Measurements from ENCODE around the gene UNKL. TPM values are rescaled to one million over a fixed set of nuclear protein-coding genes. Genes with fewer than 3 reads are reported as not detected.

Gene UNKL
- polyA plus RNA-seq, 5 donors: 16.5 to 25.1 (median 19.0) TPM

DNA sequence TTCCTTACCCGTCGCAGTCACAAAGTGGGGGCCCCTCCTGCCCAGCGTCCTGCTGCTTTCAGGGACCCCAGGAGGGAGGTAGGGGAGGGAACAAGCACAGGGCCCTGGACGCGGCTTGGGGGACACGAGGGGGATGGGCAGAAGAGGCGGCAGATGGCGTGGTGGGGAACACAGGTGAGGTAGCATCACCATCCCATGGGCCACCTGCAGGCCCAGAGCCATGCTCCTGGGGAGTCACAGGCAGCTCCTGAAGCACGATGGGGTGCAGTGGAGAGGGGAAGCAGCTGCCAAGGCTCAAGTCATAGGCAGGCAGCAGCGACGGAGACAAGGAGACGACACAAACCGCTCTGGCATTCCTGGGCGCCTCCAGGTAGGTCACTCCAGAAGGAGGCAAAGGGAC, 10.8 kb downstream of the UNKL start:
- no peak for DNase-seq

DNA sequence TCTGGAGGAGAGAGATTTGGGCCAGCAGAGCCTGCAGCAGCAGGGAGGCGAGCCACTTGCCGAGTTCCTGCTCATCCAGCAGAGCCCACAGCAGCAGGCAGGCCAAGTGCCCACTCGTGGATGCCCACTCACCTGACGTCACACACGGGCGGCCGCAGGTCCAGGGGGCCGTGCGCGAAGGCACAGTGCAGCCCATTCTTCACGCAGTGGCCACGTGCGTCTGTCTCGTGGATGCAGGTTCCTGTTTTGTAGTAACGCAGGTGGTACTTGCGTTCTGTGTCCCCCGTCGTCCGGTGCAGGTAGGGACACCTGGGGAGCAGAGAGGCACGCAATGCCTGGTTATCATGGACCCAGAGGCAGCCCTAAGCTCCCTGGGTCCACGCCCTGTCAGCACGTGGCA, 11.5 kb downstream of the UNKL start:
- DNase-seq: no peak

DNA sequence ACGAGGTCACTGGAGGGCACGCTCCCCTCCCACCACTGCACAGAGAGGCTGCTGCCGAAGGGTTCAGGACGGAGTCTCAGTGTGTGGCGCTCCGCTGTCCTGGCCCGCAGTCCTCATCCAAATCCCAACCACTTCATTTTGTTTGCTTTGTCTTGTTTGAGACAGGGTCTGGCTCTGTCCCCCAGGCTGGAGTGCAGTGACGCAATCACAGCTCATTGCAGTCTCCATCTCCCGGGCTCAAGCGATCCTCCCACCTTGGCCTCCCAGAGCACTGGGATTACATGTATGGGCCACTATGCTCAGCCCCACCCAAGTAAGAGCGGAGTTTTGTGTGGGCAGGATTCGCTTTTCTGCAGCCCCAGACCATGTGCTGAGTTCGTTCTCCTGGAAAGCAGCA, 12.7 kb downstream of the UNKL start:
- no peak for DNase-seq

DNA sequence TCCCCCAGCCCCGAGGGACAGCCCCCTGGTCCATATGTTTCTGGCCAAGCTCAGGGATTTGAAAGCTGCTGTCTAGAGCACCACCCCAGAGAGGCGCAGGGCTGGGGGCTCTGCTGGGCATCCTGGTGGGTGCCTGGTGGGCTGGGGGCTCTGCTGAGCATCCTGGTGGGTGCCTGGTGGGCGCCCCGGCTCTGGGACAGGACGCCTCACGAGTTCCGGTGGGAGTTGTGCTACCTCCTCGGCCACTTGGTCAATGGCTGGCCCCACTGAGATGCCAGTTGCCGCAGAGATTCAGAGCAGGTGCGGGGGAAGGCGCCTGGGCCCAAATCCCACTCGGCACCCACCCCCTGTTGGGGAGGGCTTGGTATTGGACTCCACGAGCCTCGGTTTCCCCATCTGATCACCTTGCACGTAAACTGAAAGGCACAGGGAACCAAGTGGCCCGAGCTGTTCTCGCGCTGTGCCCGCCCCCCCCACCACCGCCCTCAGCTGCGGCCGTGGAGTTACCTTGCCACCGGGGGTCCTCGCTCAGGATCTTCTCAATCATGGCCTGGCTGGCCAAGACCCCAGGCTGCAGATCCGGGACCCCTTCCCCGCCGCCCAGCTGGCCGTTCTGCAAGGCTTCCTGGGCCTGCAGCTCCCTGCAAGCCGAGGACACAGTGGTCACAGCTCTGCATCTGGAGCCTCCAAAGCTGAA, 13.3 kb downstream of the UNKL start:
- DNase-seq: no peak

DNA sequence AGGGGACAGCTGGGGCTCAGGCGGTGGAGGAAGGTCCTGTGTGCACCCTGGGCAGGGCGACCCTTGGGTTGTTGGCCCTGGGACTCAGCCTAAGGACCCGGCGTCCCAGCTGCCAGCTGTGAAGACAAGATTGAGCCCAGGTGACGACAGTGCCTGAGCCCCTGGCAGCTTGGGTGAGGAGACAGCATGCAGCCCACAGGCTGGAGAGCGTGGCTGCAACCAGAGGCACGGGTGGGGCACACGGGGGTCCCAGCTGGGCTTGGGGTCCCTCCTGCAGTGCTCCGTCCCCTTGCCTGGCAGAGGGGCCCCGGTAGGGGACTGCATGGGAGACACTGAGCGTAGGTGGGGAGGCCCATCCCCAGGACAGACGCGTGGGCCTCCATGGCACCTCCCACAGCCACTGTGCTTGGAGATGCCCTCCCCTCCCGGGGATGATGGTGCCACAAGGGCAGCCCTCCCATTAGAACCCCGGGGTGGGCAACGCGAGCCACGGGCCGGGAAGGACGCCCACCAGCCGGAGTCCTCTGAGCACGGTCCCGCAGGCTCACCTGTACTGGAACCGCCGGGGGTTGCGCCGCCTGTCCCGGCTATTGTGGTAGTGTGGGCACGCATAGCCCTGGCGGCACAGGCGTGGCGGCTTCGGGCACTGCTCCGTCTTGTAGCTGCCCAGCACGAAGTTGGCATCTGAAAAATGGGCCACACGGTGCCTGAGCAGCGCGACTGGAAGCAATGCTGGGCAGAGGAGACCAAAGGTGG, 15.5 kb downstream of the UNKL start:
- no peak for DNase-seq

DNA sequence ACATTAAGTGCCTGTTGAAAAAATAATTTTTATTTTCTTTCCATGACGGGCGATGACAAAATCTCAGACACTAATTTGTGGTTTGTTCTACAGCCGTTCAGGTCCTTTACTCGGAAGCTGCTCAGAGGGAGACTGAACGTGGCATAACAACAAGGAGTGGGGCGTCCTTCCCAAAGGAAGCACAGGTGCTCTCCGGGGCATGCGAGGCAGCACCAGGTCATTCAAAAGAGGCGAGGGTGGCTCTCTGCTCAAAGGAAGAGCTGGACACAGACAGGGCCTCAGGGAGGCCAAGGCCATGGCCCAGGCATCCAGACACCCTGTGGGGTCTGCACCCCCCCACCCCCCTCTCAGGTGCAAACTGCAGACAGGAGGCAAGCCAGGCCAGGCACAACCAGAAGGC, 16.2 kb downstream of the UNKL start:
- no peak for DNase-seq

DNA sequence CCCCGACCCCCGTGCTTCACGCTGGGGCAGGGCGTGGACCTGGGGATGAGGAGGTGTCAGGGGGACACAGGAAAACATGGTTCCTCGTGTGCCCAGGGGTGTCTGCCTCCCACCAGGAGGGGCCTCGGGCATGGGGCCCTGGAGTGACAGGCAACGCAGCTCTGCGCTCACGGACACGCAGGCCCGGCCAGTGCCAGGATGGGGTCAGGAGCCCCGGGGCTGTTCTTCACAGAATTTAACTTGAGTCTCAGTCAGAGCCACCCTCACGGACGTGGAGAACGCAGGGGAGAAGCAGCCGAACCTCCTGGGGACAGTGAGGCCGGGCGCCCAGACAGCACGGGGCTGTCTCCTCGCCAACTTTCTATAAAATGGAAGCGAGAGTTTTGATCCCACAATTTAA, 16.7 kb downstream of the UNKL start:
- DNase-seq: no peak

DNA sequence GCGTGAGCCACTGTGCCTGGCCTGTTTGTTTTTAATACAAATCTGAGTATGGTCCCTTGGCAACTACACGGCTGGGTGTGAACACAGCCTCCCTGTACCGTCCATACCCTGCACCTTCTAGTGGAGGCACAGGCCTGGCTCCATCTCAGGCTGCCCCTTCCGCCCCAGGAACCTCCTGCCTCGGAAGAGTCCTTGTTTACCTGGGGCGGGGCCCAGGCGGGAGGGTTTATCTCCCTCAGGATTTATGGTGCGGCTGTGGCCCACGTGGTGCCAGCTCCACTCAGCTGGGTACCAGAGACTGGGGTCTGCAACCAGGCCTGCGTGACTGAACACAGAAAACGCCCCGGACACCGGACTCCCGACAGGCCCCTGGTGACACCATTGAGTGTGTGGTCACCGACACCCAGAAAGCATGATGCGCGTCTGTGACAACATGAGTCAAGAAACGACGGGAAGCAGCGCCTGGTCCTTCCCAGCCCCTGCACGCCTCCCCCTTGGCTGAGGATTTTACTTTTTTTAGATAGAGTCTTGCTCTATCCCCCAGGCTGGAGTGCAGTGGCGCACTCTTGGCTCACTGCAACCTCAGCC, 19.0 kb downstream of the UNKL start:
- no peak for DNase-seq

DNA sequence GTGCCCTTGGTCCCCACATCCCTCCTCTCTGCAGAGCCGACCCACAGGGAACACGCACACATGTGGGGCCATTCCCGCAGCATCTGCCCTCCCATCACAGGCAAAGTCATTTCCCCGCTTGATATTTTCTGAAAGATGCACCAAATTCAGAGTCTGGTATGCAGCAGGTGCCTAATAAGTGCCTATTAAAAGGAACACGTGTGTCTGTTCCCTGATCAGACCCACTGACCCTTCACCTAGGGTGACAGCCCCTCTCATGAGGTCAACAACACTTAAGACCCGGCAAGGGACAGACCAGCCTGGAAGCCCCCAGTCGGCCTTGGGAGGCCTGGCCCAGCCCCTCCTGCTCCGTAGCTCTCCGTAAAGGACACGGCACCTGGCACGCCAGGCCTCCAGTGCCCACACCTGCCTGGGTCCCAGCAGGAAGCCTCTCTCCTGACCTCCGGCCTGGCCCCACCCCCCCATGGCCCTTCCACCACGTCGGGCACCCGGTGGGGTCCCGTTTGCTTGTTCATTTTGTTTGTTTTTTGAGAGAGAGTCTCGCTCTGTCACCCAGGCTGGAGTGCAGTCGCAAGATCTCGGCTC, 20.0 kb downstream of the UNKL start:
- DNase-seq: no peak

DNA sequence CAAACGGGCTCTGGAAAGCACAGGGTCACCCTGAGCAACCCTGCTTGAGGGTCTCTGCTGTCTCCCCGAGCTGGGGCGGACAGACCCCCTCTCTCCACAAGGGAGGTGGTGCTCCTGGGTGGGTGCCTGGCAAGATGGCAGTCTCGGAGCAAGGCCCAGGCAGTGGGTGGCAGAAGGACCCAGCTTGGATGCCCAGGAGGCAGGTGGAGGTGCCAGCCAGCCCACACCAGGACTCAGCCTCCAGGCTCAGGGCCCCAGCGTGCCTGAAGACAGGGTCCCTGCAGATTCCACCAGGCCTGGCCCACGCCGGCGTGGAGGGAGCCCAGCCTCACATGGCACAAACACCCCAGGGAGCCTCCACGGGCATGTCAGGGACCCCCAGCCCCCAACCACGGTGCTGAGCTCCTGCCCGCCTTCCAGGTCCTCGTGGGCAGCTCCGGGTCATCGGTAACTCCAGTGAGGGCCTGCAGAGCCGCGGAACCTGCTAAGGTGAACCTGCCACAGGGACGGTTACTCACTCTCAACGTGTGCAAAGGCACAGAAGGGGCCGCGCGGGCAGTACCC, 20.8 kb downstream of the UNKL start:
- no peak for DNase-seq

DNA sequence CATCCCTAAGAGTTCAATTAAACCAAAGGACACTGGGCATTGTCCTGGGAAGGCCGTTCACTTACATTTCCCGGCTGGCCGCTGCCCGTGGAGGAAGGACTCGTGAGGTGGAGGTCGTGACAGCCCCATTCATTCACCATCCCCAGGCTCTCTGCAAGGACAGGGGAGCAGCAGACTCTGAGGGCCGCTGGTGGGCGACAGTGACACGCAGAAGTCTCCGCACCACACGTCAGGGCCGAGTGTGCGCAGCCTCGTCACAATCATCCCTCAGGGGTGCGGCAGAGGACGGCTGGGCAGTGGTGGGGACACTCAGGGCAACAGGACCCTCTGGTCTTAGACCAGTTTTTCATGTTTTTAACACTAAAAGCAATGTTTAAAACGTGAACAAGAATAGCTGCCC, 21.7 kb downstream of the UNKL start:
- DNase-seq: no peak

DNA sequence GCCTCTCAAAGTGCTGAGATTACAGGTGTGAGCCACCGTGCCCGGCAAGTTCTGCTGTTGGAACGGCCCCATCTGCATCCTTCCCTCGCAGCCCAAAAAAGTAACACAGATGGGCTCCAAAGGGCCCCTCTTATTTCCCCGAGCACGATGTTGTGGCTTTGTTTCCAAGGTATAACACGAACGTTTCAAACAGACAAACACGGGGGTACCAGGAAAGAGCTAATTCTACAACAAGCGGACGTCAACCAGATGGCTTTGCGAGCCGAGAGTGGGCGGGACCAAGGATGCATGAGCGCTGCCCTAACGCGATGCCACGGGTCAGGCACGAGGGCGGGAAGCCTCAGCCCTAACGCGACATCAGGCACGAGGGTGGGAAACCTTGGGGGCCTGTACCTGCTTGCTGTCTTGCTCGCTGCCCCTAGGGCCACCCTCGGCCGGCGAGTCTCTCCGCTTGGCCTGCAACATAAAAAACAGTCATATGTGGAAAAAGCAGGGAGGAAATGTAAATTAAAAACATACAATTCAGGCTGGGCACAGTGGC, 24.2 kb downstream of the UNKL start:
- no peak for DNase-seq

DNA sequence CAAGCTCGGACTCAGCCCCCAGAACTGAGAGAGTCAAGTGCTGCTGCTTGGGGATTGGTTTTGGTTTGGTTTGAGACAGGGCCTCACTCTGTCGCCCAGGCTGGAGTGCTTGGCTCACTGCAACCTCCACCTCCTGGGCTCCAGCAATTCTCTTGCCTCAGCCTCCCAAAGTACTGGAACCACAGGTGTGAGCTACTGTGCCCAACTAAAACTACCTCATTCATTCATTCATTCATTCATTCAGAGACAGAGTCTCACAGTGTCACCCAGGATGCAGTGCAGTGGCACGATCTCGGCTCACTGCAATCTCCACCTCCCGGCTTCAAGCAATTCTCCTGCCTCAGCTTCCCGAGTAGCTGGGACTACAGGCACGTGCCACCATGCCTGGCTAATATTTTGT, 24.7 kb downstream of the UNKL start:
- no peak for DNase-seq

DNA sequence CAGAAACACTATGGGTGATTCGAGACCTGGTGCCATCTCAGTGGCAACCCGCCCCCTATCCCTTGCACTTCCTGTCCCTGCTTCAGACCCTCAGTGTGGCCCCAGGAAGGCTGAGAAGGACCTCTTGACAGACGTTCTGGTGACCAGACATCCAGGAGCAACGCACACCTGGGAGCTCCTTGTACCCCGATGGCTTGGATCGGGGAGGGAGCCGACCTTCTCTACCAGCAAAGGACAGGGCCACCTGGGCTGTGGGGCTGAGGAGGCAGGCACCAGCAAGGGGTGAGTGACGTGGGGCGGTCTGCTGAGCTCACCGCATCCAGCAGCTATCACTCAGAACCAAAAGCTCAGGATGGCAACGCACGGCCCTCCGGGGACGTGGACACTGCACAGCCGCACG, 27.2 kb downstream of the UNKL start:
- no peak for DNase-seq

DNA sequence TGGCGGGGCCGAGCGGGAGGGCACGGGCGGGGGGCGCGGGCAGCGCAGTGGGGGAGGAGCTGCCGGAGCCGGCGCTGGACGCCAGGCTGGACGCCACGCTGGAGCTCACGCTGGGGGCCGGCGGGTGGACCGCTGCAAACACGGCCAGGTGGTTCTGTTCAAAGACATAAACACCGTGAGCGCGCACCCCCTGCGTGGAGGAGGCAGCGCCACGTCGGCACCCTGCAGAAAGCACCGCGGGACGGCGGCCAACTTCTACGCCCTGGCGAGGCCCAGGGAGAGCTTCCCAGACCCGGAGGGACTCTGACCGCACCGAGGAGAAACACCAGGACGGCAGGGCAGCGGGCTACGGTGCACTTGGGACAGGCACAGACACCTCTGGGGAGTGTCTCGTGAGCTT, 29.3 kb downstream of the UNKL start:
- no peak for DNase-seq

DNA sequence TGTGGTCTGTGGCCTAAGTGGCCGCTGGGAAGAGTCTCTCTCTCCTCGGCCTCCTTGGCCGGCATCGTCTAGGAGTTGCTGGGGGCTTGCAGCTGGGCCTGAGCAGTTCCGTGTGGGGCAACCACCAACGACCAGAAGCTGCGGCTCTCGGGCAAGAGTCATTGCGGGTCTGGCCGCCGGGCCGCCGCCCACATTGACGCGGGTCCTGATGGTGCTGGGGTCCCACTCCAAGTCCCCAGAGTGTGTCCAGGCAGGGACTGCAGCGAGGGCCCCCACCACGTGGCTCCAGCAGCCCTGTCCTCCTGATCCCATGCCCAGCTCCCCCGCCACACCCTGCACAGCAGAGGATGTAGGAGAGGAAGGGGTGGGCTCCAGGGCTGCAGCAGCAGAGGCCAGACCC, 30.9 kb downstream of the UNKL start:
- no peak for DNase-seq

DNA sequence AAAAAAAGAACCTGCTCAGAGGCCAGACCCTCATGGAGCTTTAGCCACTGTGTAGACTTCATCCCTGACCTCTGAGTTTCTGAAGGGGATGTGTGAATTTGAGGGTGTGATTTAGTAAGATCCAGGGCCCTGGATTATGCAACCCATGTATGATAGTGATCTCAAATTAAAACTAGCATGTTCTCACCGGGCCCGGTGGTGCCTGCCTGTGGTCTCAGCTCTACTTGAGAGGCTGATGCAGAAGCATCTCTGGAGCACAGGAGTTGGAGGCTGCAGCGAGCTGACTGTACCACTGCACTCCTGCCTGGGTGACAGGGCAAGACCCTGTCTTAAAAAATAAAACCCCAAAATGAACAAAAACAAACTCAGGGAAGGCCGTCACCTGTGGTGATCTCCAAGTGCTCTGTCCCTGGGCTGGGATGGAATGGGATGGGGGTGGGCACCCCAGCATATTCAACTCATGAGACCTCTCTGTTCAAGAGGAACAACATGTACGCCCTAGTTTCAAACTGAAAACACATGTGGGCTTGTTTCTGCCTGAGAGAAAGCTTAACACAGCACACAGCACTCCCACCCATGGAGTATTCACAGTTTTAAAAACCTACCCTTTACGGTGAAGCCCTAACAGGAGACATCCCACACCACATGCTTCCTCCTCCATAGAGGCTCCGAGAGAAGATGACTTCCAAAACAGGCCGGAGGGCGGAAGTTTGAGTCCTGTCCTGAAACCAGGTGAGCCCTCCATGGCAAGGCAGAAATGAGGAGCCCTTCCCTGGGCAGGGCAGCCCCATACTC, 32.7 kb downstream of the UNKL start:
- no peak for DNase-seq

DNA sequence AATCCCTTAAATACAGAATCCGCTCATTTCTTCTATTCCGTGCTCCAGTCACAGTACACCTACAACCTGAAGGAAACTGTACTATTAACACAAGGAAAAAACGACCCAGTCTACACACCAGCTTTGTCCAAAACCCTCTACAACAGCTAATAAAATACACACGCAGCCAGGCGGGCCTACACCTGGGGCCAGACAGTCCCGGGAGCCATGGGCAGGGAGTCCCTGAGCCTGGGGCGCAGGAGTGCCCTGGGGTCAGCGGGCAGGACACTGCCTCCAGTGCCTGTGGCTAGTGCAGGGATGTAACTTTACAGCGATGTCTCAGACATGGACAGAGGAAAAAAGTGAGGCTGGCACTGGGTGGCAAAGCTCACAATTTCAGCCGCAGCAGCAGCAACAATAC, 34.3 kb downstream of the UNKL start:
- no peak for DNase-seq

DNA sequence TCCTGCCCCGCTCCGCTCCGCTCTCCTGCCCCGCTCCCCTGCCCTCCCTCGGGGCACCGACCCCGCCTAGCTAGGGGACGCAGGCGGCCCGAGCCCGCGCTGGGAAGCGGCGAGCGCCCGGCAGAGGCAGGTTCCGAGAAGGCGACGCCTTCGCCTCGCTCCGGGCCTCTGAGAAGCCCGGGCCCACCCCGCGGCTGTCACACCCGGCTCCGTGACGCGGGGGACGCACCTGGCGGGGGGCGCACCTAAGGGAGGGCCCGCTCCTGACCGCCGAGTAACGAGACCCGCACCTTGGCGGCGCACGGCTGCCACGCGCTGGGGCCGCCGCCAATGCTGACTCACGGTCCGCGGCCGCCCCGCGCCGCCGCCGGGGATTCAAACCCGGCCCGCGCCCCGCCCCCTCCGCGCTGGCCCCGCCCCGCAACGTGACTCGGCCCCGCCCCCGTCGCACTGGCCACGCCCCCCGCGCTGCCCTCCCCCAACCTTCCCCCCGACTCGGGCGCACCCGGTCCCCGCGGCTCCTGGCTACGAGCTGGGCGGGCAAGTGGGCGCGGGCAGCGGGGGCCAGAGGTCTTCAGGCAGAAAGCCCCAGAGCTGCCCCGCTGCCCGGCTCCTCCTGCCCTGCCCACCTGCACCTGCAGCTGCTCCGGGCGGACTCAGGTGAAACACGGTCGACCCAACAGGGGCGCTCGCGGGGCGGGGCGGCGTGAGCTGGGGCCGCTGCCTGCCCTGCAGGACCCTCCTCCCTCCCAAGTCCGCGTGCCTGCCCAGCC, 35.0 kb downstream of the UNKL start:
- peak in 1 of 2 donors; percentile 17 for DNase-seq

DNA sequence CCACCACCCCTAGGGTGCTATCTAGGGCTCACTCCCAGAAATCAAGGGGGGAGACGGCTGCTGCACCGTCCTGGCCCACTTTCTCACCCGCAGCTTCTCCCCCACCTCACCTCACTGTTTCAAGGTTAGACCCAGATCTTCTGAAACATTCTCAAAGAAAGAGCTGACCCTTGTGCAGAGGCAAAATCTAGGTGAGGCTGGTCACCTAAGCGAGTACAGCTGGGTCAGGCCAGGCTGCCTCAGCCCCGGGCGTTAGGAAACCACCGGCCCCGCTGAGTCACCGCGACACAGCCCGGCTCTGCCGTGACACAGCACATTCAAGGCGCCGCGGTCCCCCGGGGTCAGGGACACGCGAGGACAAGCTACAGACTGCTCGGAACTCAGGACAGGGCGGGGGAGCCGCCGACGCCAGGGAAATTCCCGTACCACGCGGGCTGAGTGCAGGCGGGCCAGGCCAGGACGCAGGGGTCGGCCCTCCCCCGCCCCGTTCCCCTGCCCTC, 35.6 kb downstream of the UNKL start:
- peak in 1 of 2 donors; percentile 8 for DNase-seq

Data from right lung (tissue), 5 donors.